ENCODE measurements around the gene SSR1.
"Not testable (repeated sequence)": the region's sequence is repeated elsewhere in the genome, so short reads cannot be mapped to it uniquely, and the experiment has no call there.

Gene SSR1

DNA sequence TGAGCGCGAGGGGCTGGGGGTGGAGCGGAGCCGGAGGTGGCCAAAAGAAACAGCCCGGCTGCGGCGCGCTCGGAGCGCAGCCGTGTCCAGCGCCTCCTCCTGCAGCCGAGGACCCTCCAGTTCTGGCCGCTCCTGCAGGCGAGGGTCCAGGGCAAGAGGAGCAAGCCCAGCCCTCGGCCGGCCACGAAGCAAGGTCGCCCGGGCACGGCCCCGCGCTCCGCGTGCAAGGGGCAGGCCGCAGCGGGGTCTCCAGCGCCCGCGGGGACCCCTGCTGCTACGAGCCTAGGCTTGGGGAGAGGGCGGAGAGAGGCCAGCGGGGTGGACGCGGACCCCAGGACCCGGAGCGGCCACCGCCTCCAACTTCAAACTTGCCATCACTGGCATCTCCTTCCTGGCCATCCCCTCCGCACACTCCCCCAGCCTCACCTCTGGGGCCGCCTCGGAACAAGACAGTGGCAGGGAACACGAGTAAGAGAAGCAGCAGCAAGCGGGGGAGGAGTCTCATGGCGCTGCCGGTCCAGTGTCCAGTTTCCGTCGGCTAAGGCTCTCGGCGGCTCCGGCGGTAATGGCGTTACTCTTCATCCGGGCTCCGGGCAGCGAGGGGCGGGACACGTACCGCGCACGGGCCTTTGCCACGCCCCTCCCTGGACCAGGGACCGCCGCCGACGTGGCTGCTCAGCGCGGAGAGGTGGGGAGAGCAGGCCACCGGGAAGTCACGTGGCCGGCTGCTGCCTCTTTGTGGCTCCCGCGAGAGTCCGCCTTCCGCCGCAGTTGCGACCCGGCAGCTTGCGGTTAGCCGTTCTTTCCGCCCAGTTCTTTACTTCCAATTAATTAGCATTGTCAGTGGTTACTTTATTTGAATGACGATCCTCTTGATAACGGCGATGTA, at the start of gene SSR1:
Gene SSR1, minus strand, starts transcription at position 584 of the 889 bp plus-strand sequence. Its CDS starts 79 bp downstream, at position 505.
- DNase-seq (ENCODE audit: low read depth in 3 of 3): peak; percentile 88 to 95 (median 90)

DNA sequence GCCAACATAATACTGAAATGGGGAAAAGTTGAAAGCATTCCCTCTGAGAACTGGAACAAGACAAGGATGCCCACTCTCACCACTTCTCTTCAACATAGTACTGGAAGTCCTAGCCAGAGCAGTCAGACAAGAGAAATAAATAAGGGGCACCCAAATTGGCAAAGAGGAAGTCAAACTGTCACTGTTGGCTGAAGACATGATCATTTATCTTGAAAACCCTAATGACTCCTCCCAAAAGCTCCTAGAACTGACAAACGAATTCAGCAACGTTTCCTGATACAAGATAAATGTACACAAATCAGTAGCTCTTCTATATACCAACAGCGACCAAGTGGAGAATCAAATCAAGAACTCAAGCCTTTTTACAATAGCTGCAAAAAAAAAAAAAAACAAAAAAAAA, 38.9 kb upstream of the SSR1 start:
- not testable (repeated sequence) for DNase-seq (ENCODE audit: low read depth in 3 of 3)

- not testable (repeated sequence) for DNase-seq (ENCODE audit: low read depth in 3 of 3)
These were observed 37.6 kb upstream of the SSR1 start for GRCh38 chr6:7350591-7350990.

DNA sequence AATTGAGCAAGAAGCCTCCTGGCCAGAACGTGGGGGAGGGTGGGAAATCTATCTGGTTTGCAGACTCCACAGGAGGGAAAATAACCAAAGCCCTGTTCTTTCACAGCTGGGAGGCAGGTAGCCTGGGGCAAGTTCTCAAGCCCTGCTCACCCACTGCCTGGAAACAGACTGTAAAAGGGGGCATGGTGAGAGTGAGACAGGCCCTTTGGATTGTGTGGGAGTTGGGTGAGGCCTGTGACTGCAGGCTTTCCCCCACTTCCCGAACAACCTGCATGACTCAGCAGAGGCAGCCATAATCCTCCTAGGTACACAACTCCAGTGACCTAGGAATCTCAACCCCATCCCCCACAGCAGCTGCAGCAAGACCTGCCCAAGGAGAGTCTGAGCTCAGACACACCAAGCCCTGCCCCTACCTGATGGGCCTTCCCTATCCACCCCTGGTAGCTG, 34.6 kb upstream of the SSR1 start:
- DNase-seq (ENCODE audit: low read depth in 3 of 3): not testable (repeated sequence)

DNA sequence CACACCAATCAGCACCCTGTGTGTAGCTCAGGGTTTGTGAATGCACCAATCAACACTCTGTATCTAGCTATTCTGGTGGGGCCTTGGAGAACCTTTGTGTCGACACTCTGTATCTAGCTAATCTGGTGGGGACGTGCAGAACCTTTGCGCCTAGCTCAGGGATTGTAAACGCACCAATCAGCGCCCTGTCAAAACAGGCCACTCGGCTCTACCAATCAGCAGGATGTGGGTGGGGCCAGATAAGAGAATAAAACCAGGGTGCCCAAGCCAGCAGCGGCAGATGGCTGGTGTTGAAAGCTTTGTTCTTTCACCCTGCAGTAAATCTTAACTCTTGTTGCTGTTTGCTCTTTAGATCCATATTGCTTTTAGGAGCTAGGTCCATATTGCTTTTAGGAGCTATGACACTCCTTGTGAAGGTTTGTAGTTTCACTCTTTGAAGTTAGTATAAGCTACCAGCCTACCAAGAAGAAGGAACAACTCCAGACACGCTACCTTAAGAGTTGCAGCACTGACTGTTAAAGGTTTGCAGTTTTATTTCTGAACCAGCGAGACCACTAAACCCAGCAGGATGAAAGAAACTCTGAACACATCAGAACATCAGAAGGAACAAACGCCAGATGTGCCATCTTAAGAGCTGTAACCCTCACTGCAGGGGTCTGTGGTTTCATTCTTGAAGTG, 31.9 kb upstream of the SSR1 start:
- DNase-seq (ENCODE audit: low read depth in 3 of 3): not testable (repeated sequence)

GRCh38 chr6:7343546-7344475, 30.8 kb upstream of the SSR1 start:
- no peak for DNase-seq (ENCODE audit: low read depth in 3 of 3)

DNA sequence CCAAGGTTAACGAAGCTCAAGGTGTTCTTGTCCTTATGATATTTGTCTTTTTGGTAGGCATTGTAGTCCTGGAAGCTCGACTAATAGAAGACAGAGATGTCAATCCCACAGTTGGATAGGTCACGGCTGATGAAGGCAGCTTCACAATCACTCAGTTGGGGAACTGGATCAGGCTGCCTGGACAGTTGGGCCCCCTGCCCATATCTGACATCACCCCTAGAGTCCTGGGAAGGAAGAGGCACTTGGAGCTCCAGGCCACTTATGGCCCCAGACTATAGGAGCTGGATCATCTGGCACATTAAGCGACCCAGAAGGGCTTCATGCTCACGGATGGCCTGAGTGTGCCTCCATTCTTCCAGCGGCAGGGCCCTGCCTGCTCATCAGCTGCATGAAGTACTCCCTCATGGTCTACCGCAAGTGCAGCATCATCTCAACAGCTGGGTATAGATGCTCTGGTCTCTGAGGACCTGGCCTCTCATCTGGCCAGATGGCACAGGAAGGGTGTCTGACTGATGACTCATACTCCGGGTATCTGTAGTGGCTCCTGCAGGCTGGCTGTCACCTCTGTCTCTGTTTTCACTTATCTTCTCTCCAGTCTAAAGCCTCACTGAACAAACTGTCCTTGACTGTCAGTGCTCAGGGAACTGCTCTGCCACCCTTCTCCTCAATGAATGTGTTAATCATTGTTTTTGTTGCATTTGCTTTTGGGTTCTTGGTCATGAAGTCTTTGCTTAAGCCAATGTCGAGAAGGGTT, 29.2 kb upstream of the SSR1 start:
- no peak for DNase-seq (ENCODE audit: low read depth in 3 of 3)

DNA sequence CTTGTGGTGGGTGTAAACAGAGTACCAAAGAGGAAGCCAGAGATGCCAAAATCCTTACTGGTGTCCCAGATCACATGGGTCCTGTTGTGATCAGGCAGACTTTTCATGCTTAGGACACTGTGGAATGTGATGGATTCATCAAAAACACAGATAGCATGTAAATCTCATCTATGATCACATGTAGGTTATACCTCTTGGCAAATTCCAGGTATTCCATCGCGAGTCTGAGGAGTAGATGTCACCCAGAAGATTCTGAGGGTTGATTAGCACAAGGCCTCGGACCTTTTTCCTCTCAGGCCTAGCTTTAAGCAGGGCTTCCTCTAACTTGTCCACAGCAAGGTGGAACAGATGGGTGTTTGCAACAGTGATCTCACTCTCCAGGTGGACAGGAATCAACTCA, 28.3 kb upstream of the SSR1 start:
- no peak for DNase-seq (ENCODE audit: low read depth in 3 of 3)

DNA sequence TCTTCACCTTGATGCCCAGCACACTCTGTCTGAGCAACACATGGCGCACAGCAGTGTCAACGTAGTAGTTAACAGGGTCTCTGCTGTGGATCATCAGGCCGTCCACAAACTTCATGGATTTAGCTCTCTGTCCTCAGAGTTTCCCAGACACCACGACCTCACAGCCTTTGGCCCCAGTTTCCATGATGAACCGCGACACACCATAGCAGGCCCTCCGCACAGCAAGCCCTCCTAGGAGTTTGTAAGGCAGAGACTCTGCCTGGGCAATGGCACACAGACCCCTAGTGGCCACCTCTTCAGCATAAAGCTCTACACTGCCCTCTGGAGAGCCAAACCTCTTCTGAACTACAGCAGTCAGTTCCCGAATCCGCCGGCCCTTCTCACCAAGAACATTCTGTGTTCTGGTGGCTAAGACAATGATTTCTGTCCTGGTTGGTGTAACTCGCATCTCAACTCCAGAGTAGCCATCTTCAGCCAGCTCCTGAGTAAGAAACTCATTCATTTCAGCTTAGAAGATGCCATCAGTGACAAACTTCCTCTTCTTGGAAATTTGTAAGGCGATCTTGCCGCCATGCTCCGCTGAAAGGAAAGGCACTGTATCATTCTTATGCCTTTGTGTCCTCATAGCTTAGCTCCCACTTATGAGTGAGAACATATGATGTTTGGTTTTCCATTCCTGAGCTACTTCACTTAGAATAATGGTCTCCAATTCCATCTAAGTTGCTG, 26.2 kb upstream of the SSR1 start:
- DNase-seq (ENCODE audit: low read depth in 3 of 3): not testable (repeated sequence)

DNA sequence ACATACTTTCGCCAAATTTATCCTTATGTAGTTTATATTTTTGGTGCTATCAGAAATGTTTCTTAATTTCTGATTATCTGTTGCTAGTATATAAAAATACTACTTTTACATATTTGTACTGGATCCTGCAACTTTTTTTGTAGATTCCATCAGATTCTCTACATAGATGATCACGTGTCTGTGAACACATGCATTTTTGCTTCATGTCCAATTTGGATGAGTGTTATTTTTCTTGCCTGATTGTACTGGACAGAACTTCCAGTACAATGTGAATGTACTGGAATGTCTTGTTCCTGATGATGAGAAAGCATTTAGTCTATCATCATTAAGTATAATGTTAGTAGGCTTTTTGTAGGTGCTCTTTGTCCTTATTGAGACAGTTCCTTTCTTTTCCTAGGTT, 25.0 kb upstream of the SSR1 start:
- DNase-seq (ENCODE audit: low read depth in 3 of 3): no peak

DNA sequence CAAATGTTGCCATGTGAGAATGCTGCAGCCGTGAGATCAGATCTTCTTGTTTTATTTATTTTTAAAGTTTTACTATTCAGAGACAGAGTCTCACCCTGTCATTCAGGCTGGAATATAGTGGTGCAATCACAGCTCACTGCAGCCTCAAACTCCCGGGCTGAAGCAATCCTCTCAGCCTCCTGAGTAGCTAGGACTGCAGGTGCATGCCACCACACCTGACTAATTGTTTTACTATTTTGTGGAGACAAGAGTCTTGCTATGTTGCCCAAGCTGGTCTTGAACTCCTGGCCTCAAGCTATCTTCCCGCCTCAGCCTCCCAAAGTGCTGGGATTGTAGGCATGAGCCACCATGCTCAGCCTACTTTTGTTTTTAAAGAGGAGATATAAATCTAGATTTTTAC, 22.5 kb upstream of the SSR1 start:
- DNase-seq (ENCODE audit: low read depth in 3 of 3): no peak

GRCh38 chr6:7334685-7335084, 21.7 kb upstream of the SSR1 start:
- no peak for DNase-seq (ENCODE audit: low read depth in 3 of 3)

DNA sequence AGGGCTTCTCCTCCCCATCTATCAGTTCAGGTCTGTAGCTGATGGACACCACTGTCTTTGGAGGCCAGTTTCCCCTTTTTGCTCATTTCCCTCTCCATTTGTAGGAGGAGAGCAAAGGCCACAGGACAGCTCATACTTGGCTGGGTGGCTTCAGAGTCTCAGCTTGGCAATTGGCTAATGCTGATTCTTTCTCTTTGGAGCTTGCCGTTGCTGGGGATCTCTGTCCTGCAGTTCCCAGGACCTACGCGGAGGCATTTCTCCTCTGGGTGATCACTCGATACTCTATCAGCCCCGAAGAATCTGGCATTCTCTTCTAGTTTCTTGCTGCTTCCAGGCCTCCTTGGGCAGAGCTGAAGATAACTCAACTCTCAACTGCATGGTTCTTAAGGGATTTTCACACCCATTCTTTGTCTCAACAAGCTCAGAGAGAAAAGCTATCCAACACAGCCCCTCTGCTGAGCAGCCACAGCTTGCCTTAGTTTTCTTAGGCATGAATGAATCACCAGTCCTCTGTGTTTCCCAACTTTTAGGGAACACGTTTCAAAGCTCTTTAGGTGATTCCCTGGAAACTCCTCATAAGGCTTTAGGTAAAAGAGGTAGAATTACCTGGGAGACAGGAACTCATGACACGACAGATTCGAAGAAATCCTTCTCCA, 19.2 kb upstream of the SSR1 start:
- no peak for DNase-seq (ENCODE audit: low read depth in 3 of 3)

DNA sequence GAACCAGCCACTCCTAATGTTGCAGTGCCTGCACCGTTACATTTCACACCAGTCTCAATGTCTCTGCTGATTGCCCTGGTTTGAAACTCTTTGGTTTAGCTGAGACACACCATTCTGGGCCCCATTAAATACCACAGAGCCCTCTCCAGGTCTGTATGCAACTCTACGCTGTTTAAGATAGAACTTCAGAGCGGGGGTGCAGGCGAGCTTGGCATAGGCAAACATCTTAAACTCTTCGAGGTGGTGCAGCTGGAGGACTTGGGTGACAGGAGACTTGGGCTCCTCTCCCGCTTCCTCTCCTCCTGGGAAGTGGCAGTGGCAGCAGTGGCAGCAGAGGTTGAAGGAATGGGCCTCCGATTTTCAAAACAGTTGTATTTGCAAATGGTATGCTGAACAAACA, 18.5 kb upstream of the SSR1 start:
- DNase-seq (ENCODE audit: low read depth in 3 of 3): no peak

GRCh38 chr6:7328243-7328642, 15.2 kb upstream of the SSR1 start:
- DNase-seq (ENCODE audit: low read depth in 3 of 3): no peak

DNA sequence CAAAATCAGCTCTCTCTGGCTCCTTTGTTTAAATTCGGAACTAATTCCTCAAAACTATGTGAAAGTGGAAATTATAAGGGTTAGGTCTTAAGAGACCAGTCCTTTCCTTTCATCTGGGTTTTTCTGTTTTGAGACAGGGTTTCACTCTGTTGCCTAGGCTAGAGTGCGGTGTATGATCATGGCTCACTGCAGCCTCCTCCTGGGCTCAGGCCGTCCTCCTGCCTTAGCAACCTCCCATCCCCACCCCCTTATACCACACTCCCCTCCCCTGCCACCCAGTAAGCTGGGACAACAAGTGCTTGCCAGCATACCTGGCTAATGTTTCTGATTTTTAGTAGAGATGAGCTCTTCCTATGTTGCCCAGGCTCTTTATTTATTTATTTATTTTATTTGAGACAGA, 12.8 kb upstream of the SSR1 start:
- DNase-seq (ENCODE audit: low read depth in 3 of 3): no peak

- no peak for DNase-seq (ENCODE audit: low read depth in 3 of 3)
These were observed 11.5 kb upstream of the SSR1 start for GRCh38 chr6:7324520-7324919.

DNA sequence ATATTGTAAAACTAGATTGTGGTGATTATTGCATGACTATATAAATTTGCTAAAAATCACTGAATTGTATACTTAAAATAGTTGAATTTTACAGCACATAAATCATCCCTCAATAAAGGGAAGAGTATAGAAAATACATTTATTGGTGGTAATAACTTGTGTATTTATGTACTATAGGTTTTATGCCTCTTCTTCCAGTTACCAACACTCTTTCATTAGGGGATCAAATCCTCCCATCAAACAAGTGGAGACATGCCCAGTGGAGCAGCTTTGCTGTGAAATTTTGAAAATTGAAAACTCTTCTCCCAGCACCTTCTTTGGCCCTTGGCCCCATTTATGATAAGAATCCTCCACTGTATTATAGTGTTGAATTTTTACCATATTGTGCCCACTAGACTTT, 10.1 kb upstream of the SSR1 start:
- DNase-seq (ENCODE audit: low read depth in 3 of 3): no peak

DNA sequence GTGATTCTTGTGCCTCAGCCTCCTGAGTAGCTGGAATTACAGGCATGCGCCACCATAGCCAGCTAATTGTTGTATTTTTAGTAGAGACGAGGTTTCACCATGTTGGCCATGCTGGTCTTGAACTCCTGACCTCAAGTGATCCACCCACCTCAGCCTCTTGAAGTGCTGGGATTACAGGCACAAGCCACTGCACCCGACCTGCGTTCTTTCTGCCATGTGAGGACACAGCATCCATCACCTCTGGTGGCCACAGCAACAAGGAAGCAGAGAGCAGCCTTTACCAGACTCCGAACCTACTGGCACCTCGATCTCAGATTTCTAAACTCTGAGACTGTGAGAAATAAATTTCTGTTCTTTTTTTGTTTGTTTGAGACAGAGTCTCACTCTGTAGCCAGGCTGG, 8.9 kb upstream of the SSR1 start:
- not testable (repeated sequence) for DNase-seq (ENCODE audit: low read depth in 3 of 3)

DNA sequence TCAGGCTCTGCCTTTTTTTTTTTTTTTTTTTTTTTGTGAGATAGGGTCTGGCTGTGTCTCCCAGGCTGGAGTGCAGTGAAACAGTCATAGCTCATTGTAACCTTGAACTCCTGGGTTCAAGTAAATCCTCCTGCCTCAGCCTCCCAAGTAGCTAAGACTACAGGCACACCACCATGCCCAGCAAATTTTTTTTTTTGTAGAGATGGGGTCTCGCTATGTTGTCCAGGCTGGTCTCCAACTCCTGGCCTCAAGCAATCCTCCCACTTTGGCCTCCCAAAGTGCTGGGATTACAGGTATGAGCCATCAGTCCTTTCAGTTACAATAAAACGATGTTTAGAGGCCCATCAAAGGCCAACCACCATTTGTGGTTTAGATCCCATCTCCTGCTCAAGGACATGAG, 6.4 kb upstream of the SSR1 start:
- not testable (repeated sequence) for DNase-seq (ENCODE audit: low read depth in 3 of 3)

Data from stimulated activated CD4-positive, alpha-beta T cell treated with anti-CD3 and anti-CD28 coated beads, TNF-alpha, amount 100 ng/mL, for 24 hours (primary cell).